ENCODE results near the gene GPATCH2L.

The GPATCH2L gene

GRCh38 chr14:76253111-76253510 lies 101.4 kb downstream of the GPATCH2L start:
- DNase-seq (ENCODE audit: low read depth in 1 of 2, low spot score in 1 of 2) = no peak

DNA sequence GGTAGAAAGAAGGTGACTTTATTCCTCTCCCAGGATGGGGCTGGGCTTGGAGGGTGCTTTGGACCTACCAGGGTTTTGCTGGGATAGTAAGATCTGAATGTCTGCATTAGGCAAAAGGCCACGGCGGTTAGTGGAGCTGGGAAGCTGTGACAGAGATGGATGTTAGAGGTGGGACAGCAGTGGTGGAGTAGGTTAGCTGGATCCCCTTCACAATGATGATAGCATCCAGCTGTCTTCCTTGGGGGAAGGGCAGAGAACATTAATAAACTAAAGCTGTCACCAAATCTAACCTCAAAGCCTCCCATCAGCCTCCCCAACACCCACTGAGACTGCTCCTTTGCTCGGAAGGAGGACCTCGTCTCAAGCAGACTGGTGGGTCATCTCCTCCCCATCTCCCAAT lies 104.8 kb downstream of the GPATCH2L start:
- DNase-seq (ENCODE audit: low read depth in 1 of 2, low spot score in 1 of 2) = no peak

- DNase-seq (ENCODE audit: low read depth in 1 of 2, low spot score in 1 of 2) = no peak
Measured at GRCh38 chr14:76257111-76257803, 105.5 kb downstream of the GPATCH2L start.

DNA sequence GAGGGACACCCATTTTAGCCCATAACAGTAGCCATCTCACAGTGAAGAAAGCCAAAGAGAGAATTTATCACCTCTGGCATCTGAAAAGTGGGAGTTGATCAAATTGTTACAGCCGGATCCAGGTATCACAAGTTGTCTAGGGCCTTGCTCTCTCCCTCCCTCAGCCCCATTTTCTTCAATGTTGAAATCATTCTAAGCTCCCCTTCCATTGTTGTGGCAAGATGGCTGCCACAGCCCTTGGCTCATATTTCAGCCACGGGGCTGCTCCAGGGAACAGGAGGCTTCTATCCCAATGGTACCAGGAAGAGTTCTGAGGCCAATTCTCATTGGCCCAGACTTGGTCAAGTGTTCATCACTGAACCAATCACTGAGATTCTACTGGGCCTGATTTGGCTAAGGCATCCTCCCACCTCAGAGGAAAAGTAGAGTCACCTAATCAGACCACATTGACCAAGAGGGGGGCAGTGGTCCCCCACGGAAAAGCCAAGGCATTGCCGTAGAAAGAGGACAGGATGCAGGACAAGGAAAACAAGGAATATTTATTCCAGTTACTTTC lies 106.2 kb downstream of the GPATCH2L start:
- no peak for DNase-seq (ENCODE audit: low read depth in 1 of 2, low spot score in 1 of 2)

DNA sequence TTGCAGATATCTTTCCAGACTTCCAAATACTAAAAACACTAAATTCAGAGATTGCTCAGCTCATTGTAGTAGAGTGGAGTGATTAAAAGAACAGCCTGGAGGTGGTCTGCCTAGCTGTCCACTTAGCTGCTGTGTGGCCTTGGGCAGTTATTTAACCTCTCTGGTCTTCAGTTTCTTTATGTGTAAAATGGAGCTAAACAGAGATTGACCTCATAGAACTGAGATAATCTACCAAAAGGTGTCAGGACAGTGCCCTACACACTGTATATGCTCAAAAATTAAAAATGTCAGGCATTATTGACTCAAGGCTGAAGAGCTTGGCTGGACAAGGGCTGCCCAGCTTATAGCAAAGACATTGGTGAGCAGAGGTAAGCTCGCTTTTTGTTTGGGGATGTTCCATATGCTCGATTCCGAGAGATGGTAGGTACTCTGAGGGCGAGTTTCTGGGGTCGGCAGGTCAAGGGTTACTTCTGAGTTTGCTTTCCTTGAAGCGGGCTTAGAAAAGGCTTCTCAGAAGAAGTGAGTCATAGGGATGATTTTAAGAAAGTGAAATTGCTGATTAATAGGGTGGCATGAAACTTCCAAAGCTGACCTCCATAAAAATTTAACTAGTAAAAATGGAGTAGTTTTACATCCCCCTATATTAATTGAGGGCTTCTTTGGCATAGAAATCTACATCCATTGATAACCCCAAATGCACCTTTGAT lies 107.5 kb downstream of the GPATCH2L start:
- no peak for DNase-seq (ENCODE audit: low read depth in 1 of 2, low spot score in 1 of 2)

DNA sequence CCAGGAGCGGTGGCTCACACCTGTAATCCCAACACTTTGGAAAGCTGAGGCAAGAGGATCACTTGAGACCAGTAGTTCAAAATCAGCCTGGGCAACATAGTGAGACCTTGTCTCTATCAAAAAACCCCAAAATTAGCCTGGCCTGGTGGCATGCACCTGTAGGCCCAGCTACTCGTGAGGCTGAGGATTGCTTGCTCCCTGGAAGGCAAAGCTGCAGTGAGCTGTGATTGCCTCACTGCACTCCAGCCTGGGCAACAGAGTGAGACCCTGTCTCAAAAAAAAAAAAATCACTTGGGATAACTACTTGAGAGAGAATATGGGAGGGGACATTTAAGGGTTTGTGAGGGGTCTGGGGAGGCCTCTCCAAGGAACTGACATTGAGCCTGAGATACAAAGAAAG lies 109.0 kb downstream of the GPATCH2L start:
- no peak for DNase-seq (ENCODE audit: low read depth in 1 of 2, low spot score in 1 of 2)

DNA sequence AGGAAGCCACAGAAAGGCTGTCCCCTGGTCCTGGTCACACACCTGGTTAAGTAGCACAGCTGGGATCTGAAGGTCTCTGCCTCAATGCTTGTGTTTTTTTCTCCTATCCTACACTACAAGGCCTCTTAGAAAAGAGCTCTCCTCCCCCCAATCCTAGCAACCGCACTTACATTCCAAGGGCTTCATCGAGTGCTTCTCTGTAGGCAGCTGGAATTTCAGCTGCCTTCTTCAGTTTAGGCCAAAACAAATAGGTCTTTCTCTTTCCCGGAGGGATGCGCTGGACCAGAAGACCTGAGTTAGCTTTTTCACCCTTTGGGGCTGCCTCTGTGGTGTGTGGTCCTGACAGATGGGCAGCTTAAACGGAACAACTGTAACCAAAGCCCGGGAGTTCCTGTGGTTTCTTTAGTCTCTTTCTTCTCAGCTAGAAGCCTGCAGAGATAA lies 109.7 kb downstream of the GPATCH2L start:
- no peak for DNase-seq (ENCODE audit: low read depth in 1 of 2, low spot score in 1 of 2)

GRCh38 chr14:76262641-76263040 lies 110.9 kb downstream of the GPATCH2L start:
- DNase-seq (ENCODE audit: low read depth in 1 of 2, low spot score in 1 of 2) = no peak

Measured in activated CD4-positive, alpha-beta T cell treated with anti-CD3 and anti-CD28 coated beads, Interleukin-2, amount 50 U/mL, for 24 hours (primary cell).